Fibroblast of lung (primary cell): ENCODE results near the gene CMTM4. TPM values are rescaled to one million over a fixed set of nuclear protein-coding genes. Genes with fewer than 3 reads are reported as not detected.
A peak's percentile ranks its signal among the peaks of the same experiment; 100 is the strongest.

ENCODE experiments used
- DNase-seq, 2 donors: peaks; one replicate each; pipeline versions ENCODE4 v3.0.0 to v3.0.0-alpha.2; 2010; ENCODE audit warnings: low read depth in 2 of 2
- H2AFZ ChIP-seq: 2 replicates; pipeline ENCODE4 v1.5.1; 2012; ENCODE audit warnings: low read length, control low read depth, inconsistent platforms
- H3K27ac ChIP-seq: 2 replicates; pipeline ENCODE4 v1.5.1; 2011; ENCODE audit warnings: low read length, control low read depth; ENCODE audit not compliant: insufficient read depth
- H3K27me3 ChIP-seq: 2 replicates; pipeline ENCODE4 v1.5.1; 2011; ENCODE audit warnings: mild to moderate bottlenecking, low read length; ENCODE audit not compliant: control insufficient read depth, insufficient read depth
- H3K36me3 ChIP-seq: 2 replicates; pipeline ENCODE4 v1.5.1; 2011; ENCODE audit warnings: low read length; ENCODE audit not compliant: control insufficient read depth, insufficient read depth
- H3K4me1 ChIP-seq: 2 replicates; pipeline ENCODE4 v1.5.1; 2011; ENCODE audit warnings: low read length; ENCODE audit not compliant: control insufficient read depth, insufficient read depth; ENCODE audit errors: extremely low read depth
- H3K4me2 ChIP-seq: 2 replicates; pipeline ENCODE4 v1.5.1; 2011; ENCODE audit warnings: low read length, control low read depth; ENCODE audit not compliant: insufficient read depth; ENCODE audit errors: extremely low read depth
- H3K4me3 ChIP-seq, 4 experiments: fragments of 200-600 bp in 1 of 4; sonication (generic) in 1 of 4; replicated peaks in 1 of 4; 2 replicates each; pipeline ENCODE4 v1.5.1; 2011 to 2016; ENCODE audit warnings: low read length in 4 of 4, low read depth in 3 of 4, mild to moderate bottlenecking in 3 of 4, control low read depth in 2 of 4, inconsistent platforms in 1 of 4, mixed read lengths in 1 of 4; ENCODE audit not compliant: insufficient read depth in 1 of 4; ENCODE audit errors: control extremely low read depth in 1 of 4
- H3K79me2 ChIP-seq: 2 replicates; pipeline ENCODE4 v1.5.1; 2012; ENCODE audit warnings: mild to moderate bottlenecking, low read length, inconsistent platforms; ENCODE audit not compliant: control insufficient read depth, insufficient read depth
- H3K9ac ChIP-seq: 2 replicates; pipeline ENCODE4 v1.5.1; 2011; ENCODE audit warnings: mild to moderate bottlenecking, low read length, control low read depth; ENCODE audit not compliant: insufficient read depth
- H3K9me3 ChIP-seq: 2 replicates; pipeline ENCODE4 v1.5.1; 2012; ENCODE audit warnings: low read depth, low read length; ENCODE audit not compliant: control insufficient read depth, insufficient read depth
- H4K20me1 ChIP-seq: 2 replicates; pipeline ENCODE4 v1.5.1; 2011; ENCODE audit warnings: low read length; ENCODE audit not compliant: control insufficient read depth, insufficient read depth; ENCODE audit errors: extremely low read depth
- CTCF ChIP-seq, 2 donors: IDR thresholded peaks in 1 of 2; conservative IDR thresholded peaks in 1 of 2; 1 replicate in 1 of 2; 2 replicates in 1 of 2; pipeline ENCODE4 v1.5.1; 2011 to 2012; ENCODE audit warnings: low read length in 2 of 2, control low read depth in 1 of 2, inconsistent platforms in 1 of 2, low read depth in 1 of 2, mild to moderate bottlenecking in 1 of 2
- EZH2 ChIP-seq: IDR thresholded peaks from 2 replicates; pipeline ENCODE4 v1.5.1; 2012; ENCODE audit warnings: low read length, control low read depth, mild to moderate bottlenecking; ENCODE audit errors: missing control alignments
- polyA plus RNA-seq, 2 donors: library from polyadenylated mRNA; depleted of rRNA in 1 of 2; stranded (reverse) in 1 of 2; unstranded in 1 of 2; fragments of >200 nt; gene quantifications; 2 replicates each; pipeline ENCODE4 v1.2.1, GENCODE V29; 2011 to 2012; ENCODE audit warnings: missing spikeins in 1 of 2
- total RNA-seq: library from RNA; depleted of rRNA; stranded (reverse); fragments of >200 nt; gene quantifications from 2 replicates; pipeline ENCODE4 v1.2.1, GENCODE V29; 2014

The CMTM4 gene
- total and polyA plus RNA-seq, 2 donors (not counting 1 experiment from before 2014, with no cell fraction given), result 10.2 to 12.8 TPM

DNA sequence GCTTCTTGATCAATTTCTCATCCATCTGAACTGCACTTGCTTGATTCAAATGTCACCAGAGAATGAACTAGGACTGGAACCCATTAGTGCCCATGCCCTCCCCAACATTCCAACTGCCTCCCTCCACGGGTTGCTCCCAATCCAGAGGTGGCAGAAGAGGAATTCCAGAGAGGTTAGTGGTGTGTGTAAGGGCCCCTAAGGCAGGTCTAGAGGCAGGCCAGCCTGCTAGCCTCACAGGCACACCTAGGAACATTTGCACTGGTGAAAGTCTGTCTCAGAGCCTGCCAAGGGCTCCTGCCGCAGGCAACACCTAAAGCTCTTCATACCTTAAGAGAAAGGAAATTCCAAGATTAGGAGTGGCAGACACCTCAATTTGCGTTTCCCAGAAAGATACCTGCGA is 21.2 kb upstream of the CMTM4 start:
- DNase-seq, result no peak
- Histone ChIP-seq H3K4me3 (no peak overlapping the region), H3K79me2 (no peaks in the 10 kb centered on the region), H3K4me2 (no peak overlapping the region), H3K4me1 (peaks cover 6% of the 10 kb centered on the region), H4K20me1 (no peaks in the 10 kb centered on the region), H3K9me3 (no peaks in the 10 kb centered on the region), H3K27ac (peak overlapping the region; percentile 52), H2AFZ (no peak overlapping the region), H3K27me3 (no peaks in the 10 kb centered on the region), H3K9ac (no peak overlapping the region), H3K36me3 (peaks cover under 1% of the 10 kb centered on the region)
- TF ChIP-seq CTCF (conservative IDR thresholded peaks at IDR 0.05 in 1 of 2, IDR thresholded peaks at IDR 0.05 in 1 of 2; ENCODE audit: low read depth in 1 of 2, low read length in 2 of 2) (no peak), EZH2 (no peak)

GRCh38 chr16:66717112-66717675 is 20.7 kb upstream of the CMTM4 start:
- H3K27me3 ChIP-seq, result no peaks in the 10 kb centered on the region
- H3K9me3 ChIP-seq, result no peaks in the 10 kb centered on the region
- H3K36me3 ChIP-seq, result no peaks in the 10 kb centered on the region
- no peak overlapping the region for H3K4me3 ChIP-seq
- TF ChIP-seq EZH2, result no peak
- TF ChIP-seq CTCF (conservative IDR thresholded peaks at IDR 0.05 in 1 of 2, IDR thresholded peaks at IDR 0.05 in 1 of 2; ENCODE audit: low read depth in 1 of 2, low read length in 2 of 2), result peak; percentile 51 to 78
- H3K4me2 ChIP-seq, result peak overlapping the region; percentile 20
- H3K27ac ChIP-seq, result peak overlapping the region; percentile 52
- no peak overlapping the region for H3K9ac ChIP-seq
- peak; percentile 71 to 84 for DNase-seq
- peaks cover 6% of the 10 kb centered on the region for H3K4me1 ChIP-seq
- H3K79me2 ChIP-seq, result no peaks in the 10 kb centered on the region
- H4K20me1 ChIP-seq, result no peaks in the 10 kb centered on the region
- H2AFZ ChIP-seq, result no peak overlapping the region

- no peaks in the 10 kb centered on the region for H3K9me3 ChIP-seq
- no peak overlapping the region for H2AFZ ChIP-seq
- no peak for DNase-seq
- H3K4me3 ChIP-seq, result no peak overlapping the region
- H3K4me2 ChIP-seq, result no peak overlapping the region
- H3K36me3 ChIP-seq, result no peaks in the 10 kb centered on the region
- peaks cover 6% of the 10 kb centered on the region for H3K4me1 ChIP-seq
- no peaks in the 10 kb centered on the region for H3K27me3 ChIP-seq
- no peak overlapping the region for H3K9ac ChIP-seq
- TF ChIP-seq EZH2 (no peak), CTCF (conservative IDR thresholded peaks at IDR 0.05 in 1 of 2, IDR thresholded peaks at IDR 0.05 in 1 of 2; ENCODE audit: low read depth in 1 of 2, low read length in 2 of 2) (no peak)
- no peaks in the 10 kb centered on the region for H4K20me1 ChIP-seq
- H3K27ac ChIP-seq, result no peak overlapping the region
- no peaks in the 10 kb centered on the region for H3K79me2 ChIP-seq
Measured at GRCh38 chr16:66714654-66715307, 18.2 kb upstream of the CMTM4 start.
